PC-9 (cell line): Measurements from ENCODE around the gene RGS11. TPM values are rescaled to one million over a fixed set of nuclear protein-coding genes. Genes with fewer than 3 reads are reported as not detected.

Experiments used
- BruUV-seq: library from RNA; stranded (reverse); fragments of 400-500 nt; replicated peaks from 2 replicates; lab custom pipeline; 2021; lab: Mats Ljungman, UMichigan
- CTCF ChIA-PET: fragments of 300-600 bp; sonication (Branson Sonifier 250); formaldehyde crosslinking; loops from one replicate; lab custom pipeline; 2022; ENCODE audit warnings: antibody characterized with exemption; lab: Charles Lee
- POLR2A ChIA-PET: fragments of 300-600 bp; sonication (Branson Sonifier 250); formaldehyde crosslinking; loops from one replicate; lab custom pipeline; 2022; ENCODE audit warnings: antibody characterized with exemption; ENCODE audit not compliant: unreplicated experiment; lab: Charles Lee
- DNase-seq, 2 experiments: peaks; one replicate each; pipeline versions ENCODE4 v3.0.0 to v3.0.0-alpha.2; 2015 to 2022; ENCODE audit warnings: mixed read lengths in 1 of 2
- H2AFZ ChIP-seq: fragments of 200-600 bp; sonication (generic); 2 replicates; pipeline ENCODE4 v1.8.1; 2017; ENCODE audit warnings: antibody characterized with exemption
- H3F3A ChIP-seq: fragments of 200-600 bp; sonication (generic); 2 replicates; pipeline ENCODE4 v1.8.1; 2017; ENCODE audit warnings: antibody characterized with exemption, mild to moderate bottlenecking, low read depth; ENCODE audit not compliant: insufficient read depth
- H3K27ac ChIP-seq: fragments of 200-600 bp; sonication (generic); 2 replicates; pipeline ENCODE4 v1.6.1; 2016; ENCODE audit warnings: mixed run types
- H3K27me3 ChIP-seq: fragments of 200-600 bp; sonication (generic); 2 replicates; pipeline ENCODE4 v1.6.1; 2016; ENCODE audit warnings: low read depth, mixed run types; ENCODE audit not compliant: insufficient read depth
- H3K36me3 ChIP-seq: fragments of 200-600 bp; sonication (generic); 2 replicates; pipeline ENCODE4 v1.6.1; 2016; ENCODE audit warnings: low read depth, mixed run types
- H3K4me1 ChIP-seq: fragments of 200-600 bp; sonication (generic); replicated peaks from 2 replicates; pipeline ENCODE4 v1.6.1; 2016; ENCODE audit warnings: mixed run types; ENCODE audit not compliant: insufficient read depth
- H3K4me2 ChIP-seq: fragments of 200-600 bp; sonication (generic); 2 replicates; pipeline ENCODE4 v1.6.1; 2017; ENCODE audit warnings: mixed run types
- H3K4me3 ChIP-seq: fragments of 200-600 bp; sonication (generic); 2 replicates; pipeline ENCODE4 v1.6.1; 2016; ENCODE audit warnings: mixed run types
- H3K79me2 ChIP-seq: fragments of 200-600 bp; sonication (generic); 2 replicates; pipeline ENCODE4 v1.6.1; 2017; ENCODE audit warnings: low read depth, mixed run types
- H3K9me2 ChIP-seq: fragments of 200-600 bp; sonication (generic); 2 replicates; pipeline ENCODE4 v1.8.1; 2017; ENCODE audit warnings: mild to moderate bottlenecking; ENCODE audit not compliant: insufficient read depth
- H3K9me3 ChIP-seq: fragments of 200-600 bp; sonication (generic); 2 replicates; pipeline ENCODE4 v1.8.1; 2016; ENCODE audit warnings: low read depth; ENCODE audit not compliant: insufficient read depth
- H4K20me1 ChIP-seq: fragments of 200-600 bp; sonication (generic); 2 replicates; pipeline ENCODE4 v1.8.1; 2017; ENCODE audit not compliant: insufficient read depth
- CTCF ChIP-seq: fragments of 200-600 bp; sonication (generic); conservative IDR thresholded peaks from 2 replicates; pipeline ENCODE4 v1.6.1; 2017; ENCODE audit warnings: mixed run types, antibody characterized with exemption, mild to moderate bottlenecking, moderate library complexity
- EZH2 ChIP-seq: fragments of 200-600 bp; sonication (generic); IDR thresholded peaks from 2 replicates; pipeline ENCODE4 v1.8.0; 2017; ENCODE audit warnings: antibody characterized with exemption, low read depth
- intact Hi-C: fragments of 100-400 bp; cut with micrococcal nuclease; formaldehyde crosslinking; loops from one replicate; pipeline ENCODE4 v1.10.0; 2022; ENCODE audit not compliant: unreplicated experiment
- total RNA-seq: library from RNA; stranded (reverse); gene quantifications from 2 replicates; pipeline ENCODE4 v1.2.3, GENCODE V29; 2021

Gene RGS11
- total RNA-seq, 1 experiment from 2014 or later: not detected

DNA sequence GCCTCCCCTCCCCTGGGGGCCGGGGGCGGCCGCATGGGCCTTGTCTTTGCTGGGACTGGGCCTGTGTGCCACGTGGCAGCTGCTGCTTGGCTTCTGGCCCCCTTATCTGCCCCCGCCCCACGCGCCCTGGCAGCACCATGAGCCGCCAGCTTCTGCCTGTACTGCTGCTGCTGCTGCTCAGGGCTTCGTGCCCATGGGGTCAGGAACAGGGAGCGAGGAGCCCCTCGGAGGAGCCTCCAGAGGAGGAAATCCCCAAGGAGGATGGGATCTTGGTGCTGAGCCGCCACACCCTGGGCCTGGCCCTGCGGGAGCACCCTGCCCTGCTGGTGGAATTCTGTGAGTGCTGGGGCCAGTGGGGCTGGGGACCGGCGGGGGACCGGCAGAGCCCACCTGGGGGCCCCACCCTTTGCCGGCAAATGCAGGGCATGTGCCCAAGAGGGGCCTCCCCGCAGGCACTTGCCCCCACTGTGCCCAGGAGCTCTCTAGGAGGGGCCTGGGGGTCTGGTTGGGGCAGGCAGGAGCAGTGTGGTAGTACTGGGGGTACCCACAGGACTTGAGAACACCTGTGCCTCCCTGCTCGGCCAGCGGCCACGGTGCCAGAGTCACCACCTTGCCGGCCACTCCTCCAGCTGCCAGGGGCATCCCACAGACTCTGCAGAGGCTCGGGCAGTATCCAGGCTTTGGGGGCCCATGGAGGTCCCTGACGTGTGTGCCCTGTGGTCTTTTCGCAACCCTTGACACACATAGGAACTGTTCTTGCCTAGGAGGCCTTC lies 7.5 kb upstream of the RGS11 start, which contains the start of gene PDIA2:
Gene PDIA2 (plus strand): TSS at position 132 of the 773 bp plus-strand sequence. CDS start 6 bp downstream, at position 138.
- no peaks in the 10 kb centered on the region for H3K9me2 ChIP-seq
- H3F3A ChIP-seq: peaks cover 13% of the 10 kb centered on the region; the same call in 1 of the 2 replicates
- H3K4me3 ChIP-seq: no peak within 1 kb of the TSS
- H3K4me2 ChIP-seq: no peak within 1 kb of the TSS
- no peaks in the 10 kb centered on the region for H3K9me3 ChIP-seq
- H4K20me1 ChIP-seq: no peaks in the 10 kb centered on the region
- BruUV-seq: no TSS peak
- no peaks in the 10 kb centered on the region for H3K4me1 ChIP-seq
- H2AFZ ChIP-seq: no peak within 1 kb of the TSS
- H3K27me3 ChIP-seq: peaks cover 6% of the 10 kb centered on the region; the same call in 1 of the 2 replicates
- ChIA-PET CTCF (interaction anchor here (0.6 kb wide), 1 partner anchor 38 kb away, joined by 24 read pairs; no protein-coding TSS in a partner anchor), POLR2A (no interaction called here)
- no peaks in the 10 kb centered on the region for H3K79me2 ChIP-seq
- H3K27ac ChIP-seq: no peak within 1 kb of the TSS
- no peak for TF ChIP-seq CTCF
- no peak for TF ChIP-seq EZH2
- H3K36me3 ChIP-seq: no peaks in the 10 kb centered on the region
- intact Hi-C loops: no loop called here
- DNase-seq: no peak

- no peaks in the 10 kb centered on the region for H3K4me1 ChIP-seq
- CTCF ChIA-PET: no interaction called here
- no peaks in the 10 kb centered on the region for H3K9me3 ChIP-seq
- intact Hi-C loops: no loop called here
- H2AFZ ChIP-seq: no peak overlapping the region
- H3K27me3 ChIP-seq: peaks cover 6% of the 10 kb centered on the region; the same call in 1 of the 2 replicates
- POLR2A ChIA-PET: no interaction called here
- TF ChIP-seq EZH2 (no peak), CTCF (no peak)
- no peaks in the 10 kb centered on the region for H4K20me1 ChIP-seq
- no peak for DNase-seq
- H3K36me3 ChIP-seq: no peaks in the 10 kb centered on the region
- H3F3A ChIP-seq: peaks cover 17% of the 10 kb centered on the region; the same call in 1 of the 2 replicates
- H3K4me2 ChIP-seq: no peak overlapping the region
- no peak overlapping the region for H3K4me3 ChIP-seq
- H3K9me2 ChIP-seq: no peaks in the 10 kb centered on the region
- H3K27ac ChIP-seq: no peak overlapping the region
- BruUV-seq: no TSS peak
- H3K79me2 ChIP-seq: no peaks in the 10 kb centered on the region
Measured at GRCh38 chr16:282491-282890, 6.7 kb upstream of the RGS11 start.

DNA sequence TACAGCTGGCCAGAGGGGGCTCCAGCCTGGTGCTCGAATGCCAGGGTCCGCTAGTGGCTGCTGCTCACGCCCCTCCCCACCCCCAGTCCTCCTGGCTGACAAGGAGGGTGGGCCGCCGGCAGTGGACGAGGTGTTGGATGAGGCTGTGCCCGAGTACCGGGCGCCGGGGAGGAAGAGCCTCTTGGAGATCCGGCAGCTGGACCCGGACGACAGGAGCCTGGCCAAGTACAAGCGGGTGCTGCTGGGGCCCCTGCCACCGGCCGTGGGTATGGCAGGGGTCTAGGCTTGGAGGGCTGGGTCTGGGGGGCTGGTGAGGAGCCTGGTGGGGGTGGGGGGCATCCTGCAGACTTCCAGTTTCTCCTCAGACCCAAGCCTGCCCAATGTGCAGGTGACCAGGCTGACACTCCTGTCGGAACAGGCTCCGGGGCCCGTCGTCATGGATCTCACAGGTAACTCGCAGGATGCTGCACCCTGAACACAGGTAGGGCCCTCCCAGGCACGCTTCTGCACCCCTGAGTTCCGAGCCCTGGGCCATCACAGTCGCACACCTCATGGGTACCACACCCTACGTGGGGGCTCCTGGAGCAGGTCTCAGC lies 6.0 kb upstream of the RGS11 start:
- H3K36me3 ChIP-seq: no peaks in the 10 kb centered on the region
- H3K4me3 ChIP-seq: no peak overlapping the region
- H3K4me2 ChIP-seq: no peak overlapping the region
- intact Hi-C loops: no loop called here
- H3K27me3 ChIP-seq: peaks cover 6% of the 10 kb centered on the region; the same call in 1 of the 2 replicates
- H3K79me2 ChIP-seq: no peaks in the 10 kb centered on the region
- H3F3A ChIP-seq: peaks cover 17% of the 10 kb centered on the region; the same call in 1 of the 2 replicates
- H2AFZ ChIP-seq: no peak overlapping the region
- ChIA-PET CTCF (no interaction called here), POLR2A (no interaction called here)
- no peaks in the 10 kb centered on the region for H3K9me3 ChIP-seq
- H4K20me1 ChIP-seq: no peaks in the 10 kb centered on the region
- H3K27ac ChIP-seq: no peak overlapping the region
- H3K9me2 ChIP-seq: no peaks in the 10 kb centered on the region
- TF ChIP-seq CTCF: no peak
- TF ChIP-seq EZH2: no peak
- BruUV-seq: no TSS peak
- no peaks in the 10 kb centered on the region for H3K4me1 ChIP-seq
- DNase-seq: no peak
